ENCODE results near the gene PPP4R2.
"Not testable (repeated sequence)": the region's sequence is repeated elsewhere in the genome, so short reads cannot be mapped to it uniquely, and the experiment has no call there.

DNA sequence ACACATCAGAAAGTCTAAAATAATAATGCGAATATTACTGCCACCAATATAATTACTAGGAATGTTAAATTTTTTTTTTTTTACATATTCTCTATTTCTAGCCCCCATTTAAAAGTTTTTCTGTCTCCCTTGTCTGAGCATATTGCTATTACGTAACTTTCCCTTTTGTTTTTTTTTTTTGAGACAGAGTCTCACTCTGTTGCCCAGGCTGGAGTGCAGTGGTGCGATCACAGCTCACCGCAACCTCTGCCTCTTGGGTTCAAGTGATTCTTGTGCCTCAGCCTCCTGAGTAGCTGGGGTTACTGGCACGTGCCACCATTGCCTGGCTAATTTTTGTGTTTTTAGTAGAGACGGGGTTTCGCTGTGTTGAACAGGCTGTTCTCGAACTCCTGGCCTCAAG is 6.4 kb downstream of the PPP4R2 start:
- not testable (repeated sequence) for TF ChIP-seq POLR2AphosphoS5 (IDR thresholded peaks at IDR 0.05; ENCODE audit: low read length); CREB1 (IDR thresholded peaks at IDR 0.05; ENCODE audit: low read depth); GATAD2B (conservative IDR thresholded peaks at IDR 0.05; ENCODE audit: low read depth); BACH1 (IDR thresholded peaks at IDR 0.05; ENCODE audit: borderline replicate concordance); FOS (IDR thresholded peaks at IDR 0.05; ENCODE audit: borderline replicate concordance, extremely low read depth, insufficient read length); RELA (IDR thresholded peaks at IDR 0.05; ENCODE audit: borderline replicate concordance, partially characterized antibody)
- TF ChIP-seq, protein P1, sequence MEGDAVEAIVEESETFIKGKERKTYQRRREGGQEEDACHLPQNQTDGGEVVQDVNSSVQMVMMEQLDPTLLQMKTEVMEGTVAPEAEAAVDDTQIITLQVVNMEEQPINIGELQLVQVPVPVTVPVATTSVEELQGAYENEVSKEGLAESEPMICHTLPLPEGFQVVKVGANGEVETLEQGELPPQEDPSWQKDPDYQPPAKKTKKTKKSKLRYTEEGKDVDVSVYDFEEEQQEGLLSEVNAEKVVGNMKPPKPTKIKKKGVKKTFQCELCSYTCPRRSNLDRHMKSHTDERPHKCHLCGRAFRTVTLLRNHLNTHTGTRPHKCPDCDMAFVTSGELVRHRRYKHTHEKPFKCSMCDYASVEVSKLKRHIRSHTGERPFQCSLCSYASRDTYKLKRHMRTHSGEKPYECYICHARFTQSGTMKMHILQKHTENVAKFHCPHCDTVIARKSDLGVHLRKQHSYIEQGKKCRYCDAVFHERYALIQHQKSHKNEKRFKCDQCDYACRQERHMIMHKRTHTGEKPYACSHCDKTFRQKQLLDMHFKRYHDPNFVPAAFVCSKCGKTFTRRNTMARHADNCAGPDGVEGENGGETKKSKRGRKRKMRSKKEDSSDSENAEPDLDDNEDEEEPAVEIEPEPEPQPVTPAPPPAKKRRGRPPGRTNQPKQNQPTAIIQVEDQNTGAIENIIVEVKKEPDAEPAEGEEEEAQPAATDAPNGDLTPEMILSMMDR (IDR thresholded peaks at IDR 0.05 in 2 of 3, conservative IDR thresholded peaks at IDR 0.05 in 1 of 3; ENCODE audit: control insufficient read depth in 2 of 3, extremely low read depth in 1 of 3, insufficient read depth in 1 of 3, low read depth in 3 of 3, low read length in 3 of 3): not testable (repeated sequence)
- TF ChIP-seq, protein P2, sequence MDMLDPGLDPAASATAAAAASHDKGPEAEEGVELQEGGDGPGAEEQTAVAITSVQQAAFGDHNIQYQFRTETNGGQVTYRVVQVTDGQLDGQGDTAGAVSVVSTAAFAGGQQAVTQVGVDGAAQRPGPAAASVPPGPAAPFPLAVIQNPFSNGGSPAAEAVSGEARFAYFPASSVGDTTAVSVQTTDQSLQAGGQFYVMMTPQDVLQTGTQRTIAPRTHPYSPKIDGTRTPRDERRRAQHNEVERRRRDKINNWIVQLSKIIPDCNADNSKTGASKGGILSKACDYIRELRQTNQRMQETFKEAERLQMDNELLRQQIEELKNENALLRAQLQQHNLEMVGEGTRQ (IDR thresholded peaks at IDR 0.05; ENCODE audit: borderline replicate concordance, low read depth, low read length): not testable (repeated sequence)
